GM18861 (cell line): ENCODE measurements around the gene XAGE3.
"Not testable (repeated sequence)": the region's sequence is repeated elsewhere in the genome, so short reads cannot be mapped to it uniquely, and the experiment has no call there.

Source experiments
- ATAC-seq: cut with Tn5 transposase; IDR thresholded peaks from one replicate; pipeline ENCODE4 v1.9.1; 2021; ENCODE audit not compliant: unreplicated experiment

Gene XAGE3, protein sequence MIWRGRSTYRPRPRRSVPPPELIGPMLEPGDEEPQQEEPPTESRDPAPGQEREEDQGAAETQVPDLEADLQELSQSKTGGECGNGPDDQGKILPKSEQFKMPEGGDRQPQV

GRCh38 chrX:52867610-52868348, at the start of gene XAGE3:
TSS of gene XAGE3 (minus strand) at chrX:52868083. CDS start at chrX:52867133, 950 bp downstream.
- no peak for ATAC-seq

DNA sequence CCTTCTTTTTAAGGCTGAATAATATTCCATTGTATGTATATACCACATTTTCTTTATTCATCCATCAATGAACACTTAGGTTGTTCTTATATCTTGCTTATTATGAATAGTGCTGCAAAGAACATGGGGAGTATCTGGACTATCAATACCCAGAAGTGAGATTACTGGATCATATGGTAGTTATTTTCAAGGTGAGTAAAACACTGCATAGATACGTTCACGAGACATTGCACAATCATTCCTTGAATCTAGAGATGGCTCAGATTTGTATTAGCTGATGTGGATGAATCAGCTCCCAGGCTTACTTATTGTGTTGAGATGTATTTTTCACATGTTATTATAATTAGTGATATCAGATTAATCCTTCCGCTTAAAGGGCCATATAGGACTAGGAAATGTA, 46.8 kb upstream of the XAGE3 start:
- ATAC-seq, result not testable (repeated sequence)

GRCh38 chrX:52913681-52914080, 45.8 kb upstream of the XAGE3 start:
- ATAC-seq, result not testable (repeated sequence)

DNA sequence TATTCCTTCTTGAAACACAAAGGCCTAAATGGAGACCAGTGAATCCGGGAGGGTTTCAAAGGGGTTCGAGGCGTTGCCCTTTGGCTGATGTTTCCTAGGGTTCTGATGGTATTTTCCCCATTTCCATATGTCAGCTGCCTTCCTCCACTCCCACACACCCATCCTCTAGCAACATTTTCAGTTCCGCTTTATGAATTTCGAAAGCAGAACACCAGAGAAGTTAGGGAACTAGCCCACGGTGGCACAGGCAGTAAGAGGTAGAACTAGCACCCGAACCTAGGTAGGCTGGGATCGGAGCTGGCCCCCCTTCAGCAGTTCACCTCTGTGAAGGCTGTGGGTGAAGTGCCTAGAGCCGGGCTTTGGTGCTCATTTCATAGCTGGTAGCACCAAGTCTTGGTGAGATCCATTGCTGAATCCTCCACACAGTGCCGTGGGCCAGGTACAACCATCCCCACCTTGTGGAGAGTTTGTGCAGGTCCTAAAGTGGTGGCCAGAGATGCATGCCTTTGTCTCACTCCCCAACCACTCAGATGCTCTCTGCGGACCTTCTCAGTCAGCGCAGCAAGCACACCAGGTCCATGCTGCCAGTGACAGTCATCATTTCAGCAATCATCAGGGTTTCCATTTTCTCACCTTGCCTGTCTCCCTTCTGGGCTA, 41.6 kb upstream of the XAGE3 start:
- not testable (repeated sequence) for ATAC-seq

GRCh38 chrX:52907900-52908299, 40.0 kb upstream of the XAGE3 start:
- not testable (repeated sequence) for ATAC-seq

DNA sequence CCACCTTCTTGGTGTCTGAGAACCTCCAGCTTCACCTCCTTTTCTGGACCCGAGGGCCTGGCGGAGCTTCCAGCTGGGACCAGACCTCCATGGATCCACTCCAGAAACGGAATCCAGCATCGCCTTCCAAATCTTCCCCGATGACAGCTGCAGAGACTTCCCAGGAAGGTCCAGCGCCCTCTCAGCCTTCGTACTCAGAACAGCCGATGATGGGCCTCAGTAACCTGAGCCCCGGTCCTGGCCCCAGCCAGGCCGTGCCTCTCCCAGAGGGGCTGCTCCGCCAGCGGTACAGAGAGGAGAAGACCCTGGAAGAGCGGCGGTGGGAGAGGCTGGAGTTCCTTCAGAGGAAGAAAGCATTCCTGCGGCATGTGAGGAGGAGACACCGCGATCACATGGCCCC, 39.3 kb upstream of the XAGE3 start:
- not testable (repeated sequence) for ATAC-seq

GRCh38 chrX:52906072-52906471, 38.2 kb upstream of the XAGE3 start:
- ATAC-seq, result not testable (repeated sequence)

GRCh38 chrX:52905531-52905930, 37.6 kb upstream of the XAGE3 start:
- not testable (repeated sequence) for ATAC-seq

DNA sequence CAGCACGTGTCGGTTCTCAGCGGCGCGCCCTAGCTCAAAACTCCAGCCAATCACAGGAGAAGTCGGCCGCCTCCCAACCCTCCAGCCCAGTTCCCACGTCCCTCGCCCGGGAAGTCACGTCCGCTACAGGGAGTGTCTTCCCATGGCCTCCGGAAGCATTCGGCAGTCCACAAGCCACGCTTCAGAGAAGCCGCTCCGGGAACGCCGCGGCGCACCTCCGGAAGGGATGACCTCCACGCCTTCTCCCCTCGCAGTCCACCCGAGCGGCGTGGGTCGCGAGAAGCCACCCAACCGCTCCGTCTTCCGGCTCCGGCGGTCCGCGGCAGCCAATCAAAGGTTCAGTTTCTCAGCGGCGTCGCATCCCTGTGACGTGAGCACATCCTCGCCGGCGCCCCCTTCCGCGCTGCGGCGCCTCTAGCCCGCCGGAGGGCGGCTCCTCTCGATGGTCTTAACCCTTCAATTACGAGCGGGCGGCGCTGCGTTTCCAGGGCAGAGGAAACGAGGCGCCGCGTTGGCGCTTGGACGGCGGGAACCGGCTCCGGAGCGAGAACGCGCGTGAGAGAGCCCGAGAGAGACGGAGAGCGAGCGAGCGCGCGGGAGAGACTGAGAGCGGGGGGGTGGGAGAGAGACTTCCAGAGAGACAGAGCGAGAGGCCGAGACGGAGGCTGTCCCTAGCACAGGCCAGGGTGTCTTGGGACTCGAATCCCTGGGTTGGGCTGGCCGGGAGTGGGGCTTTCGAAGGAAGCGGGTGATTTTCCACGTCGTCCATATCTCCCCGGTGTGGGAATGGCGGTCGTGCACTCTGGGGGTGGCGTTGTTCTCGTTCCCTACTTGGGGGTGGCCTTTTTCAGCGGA, 29.2 kb upstream of the XAGE3 start, which contains the start of gene FAM156B:
Gene FAM156B, plus strand, starts transcription at position 476 of the 855 bp plus-strand sequence. CDS start 9,896 bp downstream, outside the sequence.
- ATAC-seq, result peak; percentile 83

DNA sequence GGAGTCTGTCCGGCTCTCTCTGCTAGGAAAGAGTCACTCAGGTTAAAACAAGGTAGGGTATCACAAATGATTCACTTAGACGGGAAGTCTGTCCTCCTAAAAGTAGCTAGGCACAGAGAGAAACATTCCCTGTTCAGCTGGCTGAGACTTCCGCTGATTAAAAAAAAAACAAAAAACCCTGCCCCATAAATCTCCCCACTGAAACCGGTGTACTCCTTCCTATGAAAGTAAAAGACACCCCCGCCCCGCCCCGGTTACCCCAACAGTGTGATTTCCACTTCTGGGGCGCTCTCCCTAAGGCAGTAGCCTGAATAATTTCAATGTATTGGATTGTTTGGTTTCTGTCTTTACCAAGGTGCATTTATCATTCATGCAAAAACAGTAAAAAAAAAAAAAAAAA, 28.6 kb upstream of the XAGE3 start:
- peak; percentile 6 for ATAC-seq

- not testable (repeated sequence) for ATAC-seq
These were observed 20.2 kb upstream of the XAGE3 start for GRCh38 chrX:52888090-52888489.

DNA sequence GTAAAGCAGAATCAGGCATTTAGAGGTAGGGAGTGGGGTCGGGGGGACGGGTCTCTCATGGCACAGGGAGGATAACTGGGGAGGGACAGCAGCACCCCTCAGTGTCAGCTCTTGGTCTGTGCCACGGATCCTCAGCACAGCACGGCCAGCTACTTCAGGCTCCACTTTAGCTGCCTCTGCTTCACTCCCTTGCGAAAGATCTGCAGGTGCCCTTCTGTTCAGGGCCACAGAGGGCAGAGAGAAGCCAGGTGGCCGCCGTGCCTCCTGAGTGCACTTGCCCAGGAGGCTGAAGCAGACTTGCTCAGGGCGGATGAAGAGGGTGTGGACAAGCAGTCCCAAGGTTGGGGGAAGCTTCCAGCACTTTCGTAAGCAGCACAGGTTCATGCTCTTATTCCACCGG, 19.6 kb upstream of the XAGE3 start:
- not testable (repeated sequence) for ATAC-seq

- ATAC-seq, result not testable (repeated sequence)
These were observed 8.5 kb upstream of the XAGE3 start for GRCh38 chrX:52876386-52876785.

GRCh38 chrX:52875436-52875835, 7.6 kb upstream of the XAGE3 start:
- not testable (repeated sequence) for ATAC-seq

DNA sequence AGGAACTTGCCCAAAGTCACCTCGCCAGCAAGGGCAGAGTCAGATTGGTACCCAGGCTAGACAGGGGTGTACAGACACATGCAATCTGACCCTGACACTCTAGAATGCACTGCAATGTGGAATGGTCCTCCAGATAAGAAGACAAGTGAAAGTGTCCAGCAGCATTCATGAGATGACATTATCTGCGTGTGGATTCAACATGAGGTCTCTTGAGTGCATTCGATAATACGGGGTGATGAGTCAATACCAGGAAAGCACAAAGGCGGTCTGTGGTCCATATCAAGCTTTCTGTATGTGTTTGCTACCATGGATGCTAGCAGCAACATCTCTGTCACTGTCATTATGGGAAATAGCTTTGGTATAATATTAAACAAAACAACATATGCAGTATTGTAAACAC, 6.8 kb upstream of the XAGE3 start:
- ATAC-seq, result no peak

GRCh38 chrX:52873825-52874224, 5.9 kb upstream of the XAGE3 start:
- not testable (repeated sequence) for ATAC-seq

GRCh38 chrX:52870046-52870445, 2.2 kb upstream of the XAGE3 start:
- no peak for ATAC-seq

DNA sequence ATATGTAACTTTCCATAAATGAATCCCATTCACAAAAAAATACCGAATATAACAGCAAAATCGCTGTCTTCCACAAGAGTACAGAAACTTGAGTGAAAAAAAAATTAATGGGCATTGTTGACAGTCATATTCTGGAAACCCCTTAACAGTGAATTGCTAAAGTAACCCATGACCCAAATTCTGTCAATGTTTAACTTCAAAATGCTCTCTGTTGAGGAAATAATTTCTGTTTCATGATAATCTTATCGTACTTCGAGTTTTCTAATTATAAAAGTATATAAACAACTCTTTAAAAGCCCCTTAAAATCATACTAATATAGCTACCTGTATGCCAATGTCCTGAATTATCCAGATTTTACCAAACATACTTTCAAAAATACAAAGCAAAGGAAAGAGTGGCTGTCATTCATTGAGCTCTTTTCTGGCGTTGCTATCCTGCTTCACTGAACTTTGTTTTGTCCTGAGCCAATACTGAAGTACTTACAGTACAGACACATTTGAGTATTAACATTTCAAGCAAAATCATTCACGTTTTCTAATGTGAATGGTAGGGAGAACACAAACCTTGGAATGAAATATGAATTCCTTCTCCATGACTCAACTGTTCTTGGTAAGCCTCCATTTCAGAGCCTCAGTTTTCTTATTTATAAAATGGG, 2.4 kb downstream of the XAGE3 start:
- ATAC-seq, result no peak

DNA sequence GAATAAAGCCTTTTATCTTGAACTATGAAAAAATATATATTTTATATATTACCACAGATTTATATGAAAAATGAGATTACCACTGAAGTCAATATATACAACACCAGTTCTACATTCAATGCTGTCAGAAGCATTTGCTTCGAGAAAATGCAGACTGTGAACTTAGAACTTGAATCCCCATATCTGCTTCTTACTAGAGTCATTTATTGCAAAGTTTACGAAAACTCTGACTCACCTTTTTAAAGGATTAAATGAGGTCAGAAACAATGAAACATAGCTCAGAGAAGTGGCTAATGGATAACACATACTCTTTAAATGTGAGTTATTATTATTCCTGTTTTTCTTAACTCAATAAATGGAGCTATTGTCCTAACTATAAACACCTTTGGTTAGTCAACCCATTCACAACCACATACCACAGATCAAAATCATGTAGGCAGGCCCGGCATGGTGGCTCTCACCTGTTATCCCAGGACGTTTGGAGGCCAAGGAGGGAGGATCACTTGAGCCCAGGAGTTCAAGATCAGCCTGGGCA, 10.8 kb downstream of the XAGE3 start:
- ATAC-seq, result not testable (repeated sequence)
